Glutamatergic neuron (in vitro differentiated cells): ENCODE results near the gene KLHL5. TPM values are rescaled to one million over a fixed set of nuclear protein-coding genes. Genes with fewer than 3 reads are reported as not detected.

ENCODE experiments used
- DNase-seq: peaks from one replicate; pipeline ENCODE4 v3.0.0; 2022
- H3K27ac Mint-ChIP-seq: one replicate; pipeline ENCODE4 v1.8.0; 2020; ENCODE audit warnings: mild to moderate bottlenecking, mixed read lengths, inconsistent platforms; ENCODE audit not compliant: unreplicated experiment
- H3K27me3 Mint-ChIP-seq: one replicate; pipeline ENCODE4 v1.8.0; 2020; ENCODE audit warnings: mild to moderate bottlenecking, moderate library complexity, mixed read lengths, inconsistent platforms; ENCODE audit not compliant: unreplicated experiment
- H3K36me3 Mint-ChIP-seq: one replicate; pipeline ENCODE4 v1.8.0; 2020; ENCODE audit warnings: mild to moderate bottlenecking, mixed read lengths, inconsistent platforms; ENCODE audit not compliant: unreplicated experiment
- H3K4me1 Mint-ChIP-seq: one replicate; pipeline ENCODE4 v1.8.0; 2020; ENCODE audit warnings: mild to moderate bottlenecking, low read depth, mixed read lengths, inconsistent platforms; ENCODE audit not compliant: unreplicated experiment
- H3K4me3 Mint-ChIP-seq: one replicate; pipeline ENCODE4 v1.8.0; 2020; ENCODE audit warnings: mild to moderate bottlenecking, mixed read lengths, inconsistent platforms; ENCODE audit not compliant: unreplicated experiment
- H3K9me3 Mint-ChIP-seq: one replicate; pipeline ENCODE4 v1.8.0; 2020; ENCODE audit warnings: mild to moderate bottlenecking, moderate library complexity, mixed read lengths, inconsistent platforms; ENCODE audit not compliant: unreplicated experiment
- CTCF ChIP-seq: fragments of 200-600 bp; sonication (generic); IDR thresholded peaks from one replicate; pipeline ENCODE4 v1.5.0; 2021; ENCODE audit not compliant: partially characterized antibody, unreplicated experiment
- total RNA-seq: library from RNA; stranded (reverse); fragmentation: NEBNext Ultra II Directional; extraction: Animal tissue kit (Norgen Biotek cat#: 25700); gene quantifications from one replicate; pipeline ENCODE4 v1.2.1, GENCODE V29; 2021; ENCODE audit not compliant: unreplicated experiment

Gene KLHL5
- total RNA-seq, 1 donor from 2014 or later: 11.5 TPM

GRCh38 chr4:39124885-39125599 is 63.0 kb downstream of the KLHL5 start:
- no peak overlapping the region for H3K4me3 Mint-ChIP-seq
- no peaks in the 10 kb centered on the region for H3K4me1 Mint-ChIP-seq
- no peaks in the 10 kb centered on the region for H3K9me3 Mint-ChIP-seq
- no peak overlapping the region for H3K27ac Mint-ChIP-seq
- no peak for TF ChIP-seq CTCF
- DNase-seq: no peak
- H3K27me3 Mint-ChIP-seq: no peaks in the 10 kb centered on the region
- no peaks in the 10 kb centered on the region for H3K36me3 Mint-ChIP-seq

- no peaks in the 10 kb centered on the region for H3K4me1 Mint-ChIP-seq
- DNase-seq: no peak
- no peak overlapping the region for H3K4me3 Mint-ChIP-seq
- no peaks in the 10 kb centered on the region for H3K9me3 Mint-ChIP-seq
- H3K27me3 Mint-ChIP-seq: no peaks in the 10 kb centered on the region
- no peak overlapping the region for H3K27ac Mint-ChIP-seq
- no peak for TF ChIP-seq CTCF
- H3K36me3 Mint-ChIP-seq: no peaks in the 10 kb centered on the region
Measured at GRCh38 chr4:39125600-39125985, 63.6 kb downstream of the KLHL5 start.

GRCh38 chr4:39126256-39127095 is 64.4 kb downstream of the KLHL5 start:
- H3K36me3 Mint-ChIP-seq: no peaks in the 10 kb centered on the region
- no peaks in the 10 kb centered on the region for H3K27me3 Mint-ChIP-seq
- H3K4me1 Mint-ChIP-seq: no peaks in the 10 kb centered on the region
- no peaks in the 10 kb centered on the region for H3K9me3 Mint-ChIP-seq
- TF ChIP-seq CTCF: no peak
- no peak overlapping the region for H3K27ac Mint-ChIP-seq
- H3K4me3 Mint-ChIP-seq: no peak overlapping the region
- DNase-seq: no peak

- Mint-ChIP-seq H3K27me3 (no peaks in the 10 kb centered on the region), H3K9me3 (peaks cover 1% of the 10 kb centered on the region), H3K36me3 (no peaks in the 10 kb centered on the region), H3K4me1 (peaks cover 6% of the 10 kb centered on the region), H3K27ac (no peak overlapping the region), H3K4me3 (no peak overlapping the region)
- DNase-seq: no peak
- no peak for TF ChIP-seq CTCF
Measured at GRCh38 chr4:39133623-39134022, 71.6 kb downstream of the KLHL5 start.
